GM18909 (cell line): ENCODE results near the gene BCL2L11.

Source experiments
- ATAC-seq: cut with Tn5 transposase; IDR thresholded peaks from one replicate; pipeline ENCODE4 v1.9.1; 2021; ENCODE audit warnings: mild to moderate bottlenecking; ENCODE audit not compliant: unreplicated experiment, poor library complexity

BCL2L11 gene

DNA sequence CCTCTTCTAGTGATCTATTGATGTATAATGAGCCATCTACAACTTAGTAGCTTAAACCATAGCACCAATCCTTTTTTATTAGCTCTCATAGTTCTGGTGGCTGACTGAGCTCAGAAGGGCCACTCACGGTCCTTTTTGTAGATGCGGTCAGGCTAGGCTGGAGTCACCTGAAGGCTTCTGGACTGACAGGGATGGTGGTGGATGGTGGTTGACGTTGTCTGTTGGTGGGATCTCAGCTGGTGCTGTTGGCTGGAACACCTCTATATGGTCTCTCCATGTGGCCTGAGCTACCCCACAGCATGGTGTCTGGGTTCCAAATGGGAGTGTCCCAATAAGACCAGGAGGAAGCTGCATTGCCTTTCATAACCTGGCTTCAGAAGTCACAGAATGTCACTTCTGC is 68.0 kb downstream of the BCL2L11 start:
- ATAC-seq: no peak

DNA sequence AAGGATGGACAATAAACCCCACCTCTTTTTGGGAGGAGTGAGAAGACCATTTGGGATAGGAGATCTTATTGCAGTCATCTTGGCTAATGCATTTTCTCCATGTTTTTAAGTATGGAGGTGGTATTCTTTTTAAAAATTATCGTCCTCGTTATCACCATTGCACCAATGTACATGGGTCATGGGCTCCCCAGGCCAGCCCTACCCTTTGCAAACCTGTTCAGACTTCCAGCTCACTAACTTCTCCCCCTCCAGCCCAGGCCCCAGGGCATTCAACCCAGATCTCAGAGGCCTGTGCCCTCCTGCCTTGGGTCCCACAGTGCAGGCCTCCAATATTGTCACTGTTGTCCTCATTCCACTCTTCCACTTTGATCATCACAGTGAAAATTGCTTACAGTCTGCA is 68.4 kb downstream of the BCL2L11 start:
- no peak for ATAC-seq

DNA sequence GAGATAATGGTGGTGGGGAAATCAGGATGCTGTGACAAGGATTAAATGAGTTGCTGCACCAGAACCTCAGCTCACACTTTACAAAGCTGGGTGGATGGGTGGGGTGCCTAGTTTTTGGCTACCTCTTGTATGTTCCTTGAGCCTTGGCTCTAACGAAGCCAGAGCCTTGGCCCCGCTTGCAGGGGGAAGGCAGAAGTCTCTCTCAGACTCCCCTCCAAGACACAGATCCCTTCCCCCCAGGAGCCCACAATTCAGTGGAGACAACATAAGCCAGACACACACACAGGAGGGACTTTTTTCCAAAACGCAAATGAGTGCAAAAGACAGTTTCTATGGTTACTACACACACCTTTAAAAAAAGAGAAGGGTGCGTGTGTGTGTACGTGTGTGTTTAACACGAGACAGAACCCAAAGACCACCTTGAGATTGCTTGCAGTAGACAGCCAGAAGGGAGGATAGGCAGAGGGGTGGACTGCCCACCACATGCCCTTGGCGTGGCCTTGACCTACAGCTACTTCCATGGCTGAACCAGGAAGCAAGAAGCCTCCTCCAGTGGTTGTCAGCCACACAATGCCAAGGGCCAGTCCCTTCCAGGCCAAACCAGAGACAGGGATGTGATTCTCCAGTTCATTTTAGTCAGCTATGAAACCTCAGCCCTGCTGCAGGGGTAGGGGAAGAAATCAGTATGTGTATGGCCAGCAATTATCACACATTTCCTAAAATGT is 70.3 kb downstream of the BCL2L11 start:
- ATAC-seq: no peak

- no peak for ATAC-seq
Measured at GRCh38 chr2:111191877-111192276, 71.2 kb downstream of the BCL2L11 start.

DNA sequence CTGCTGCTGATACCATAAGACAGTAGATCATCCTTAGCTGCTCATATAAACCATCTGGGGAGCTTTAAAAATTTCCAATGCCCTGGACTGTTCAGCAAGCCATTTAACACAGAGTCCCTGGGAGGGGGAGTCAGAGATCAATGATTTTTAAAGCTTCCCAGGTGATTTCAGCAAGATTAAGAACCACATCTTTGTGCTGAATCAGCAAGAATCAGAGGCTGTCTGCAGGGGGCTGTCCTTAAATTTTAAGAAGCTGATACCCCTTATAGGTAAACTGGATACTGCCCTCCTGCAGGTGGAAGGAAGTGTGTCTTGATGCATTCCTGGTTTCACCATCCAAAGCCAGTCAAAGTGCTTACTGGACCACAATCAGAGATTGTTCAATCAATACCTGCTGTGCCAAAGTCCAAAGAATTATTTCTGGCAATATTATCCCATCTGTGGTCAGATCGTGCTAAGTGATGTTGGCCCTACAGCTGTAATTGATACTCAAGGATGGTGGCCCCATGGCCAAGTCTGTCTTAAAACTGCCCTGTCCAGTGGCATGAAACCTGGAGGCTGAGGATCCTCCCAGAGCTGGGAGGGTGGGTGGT is 72.2 kb downstream of the BCL2L11 start:
- no peak for ATAC-seq

GRCh38 chr2:111194835-111195621 is 74.3 kb downstream of the BCL2L11 start:
- peak; percentile 91 for ATAC-seq

DNA sequence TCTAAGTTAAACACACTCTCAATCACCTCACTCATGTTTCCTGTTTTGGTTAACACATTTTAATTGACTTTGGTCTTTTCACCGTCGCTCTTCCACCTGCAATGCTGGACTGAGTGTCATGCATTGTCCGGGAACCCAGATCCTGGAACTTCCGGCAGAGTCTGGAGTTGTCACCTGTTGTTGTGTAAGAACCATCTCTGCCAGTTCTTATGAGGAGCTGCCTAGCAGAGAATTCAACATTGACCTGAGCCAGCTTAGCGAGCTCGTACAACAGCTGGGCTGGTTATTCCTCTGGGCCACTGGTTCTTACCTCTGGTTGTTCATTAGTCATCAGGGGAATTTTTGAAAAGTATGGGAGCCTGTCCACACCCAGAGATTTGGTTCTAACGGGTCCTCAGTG is 75.7 kb downstream of the BCL2L11 start:
- ATAC-seq: no peak

GRCh38 chr2:111198701-111199100 is 78.0 kb downstream of the BCL2L11 start:
- no peak for ATAC-seq

DNA sequence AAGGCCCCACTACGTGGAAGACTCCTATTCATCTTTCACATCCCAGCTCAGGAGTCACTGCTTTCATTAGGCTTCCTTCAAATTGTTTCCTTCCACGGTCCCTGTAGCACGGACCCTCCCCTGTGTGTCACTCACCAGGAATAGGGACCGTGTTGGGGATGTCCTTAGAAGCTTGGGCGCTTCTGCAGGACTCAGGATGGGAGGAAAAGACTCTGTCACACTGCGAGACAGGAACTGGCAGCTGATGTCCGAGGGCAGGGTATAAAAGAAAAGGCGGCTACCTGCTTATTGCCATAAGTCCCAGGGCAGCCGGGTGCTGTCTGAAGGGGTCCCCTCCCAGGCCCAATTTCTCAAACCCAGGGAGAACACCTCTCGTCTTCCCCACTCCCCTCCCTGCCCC is 79.1 kb downstream of the BCL2L11 start:
- ATAC-seq: no peak

DNA sequence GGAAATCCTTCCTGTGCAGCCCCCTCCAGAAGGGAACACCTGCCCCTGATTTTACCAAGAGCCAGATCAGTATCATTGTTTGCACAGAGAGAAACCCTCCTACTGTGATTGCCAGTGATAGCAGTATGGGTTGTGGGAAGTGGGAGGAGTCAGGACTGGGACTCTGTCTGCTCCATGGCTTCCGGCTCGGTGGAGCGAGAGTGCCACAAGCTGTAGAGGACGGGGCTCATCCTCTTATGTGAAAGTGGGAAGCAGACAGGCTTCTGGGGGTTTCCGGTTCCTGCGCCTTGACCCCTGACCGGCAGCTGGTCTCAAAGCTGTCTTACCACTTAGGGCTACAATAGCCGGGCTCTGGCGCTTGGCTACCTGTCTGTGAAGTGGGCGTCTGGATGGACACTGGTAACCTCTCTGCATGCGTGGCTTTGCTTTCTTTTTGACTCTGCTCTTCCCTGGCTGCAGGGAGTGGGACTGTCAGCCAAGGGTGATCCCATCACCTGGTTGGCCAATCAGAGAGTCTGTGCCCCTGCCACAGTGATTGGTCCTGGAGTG is 79.7 kb downstream of the BCL2L11 start:
- ATAC-seq: no peak

DNA sequence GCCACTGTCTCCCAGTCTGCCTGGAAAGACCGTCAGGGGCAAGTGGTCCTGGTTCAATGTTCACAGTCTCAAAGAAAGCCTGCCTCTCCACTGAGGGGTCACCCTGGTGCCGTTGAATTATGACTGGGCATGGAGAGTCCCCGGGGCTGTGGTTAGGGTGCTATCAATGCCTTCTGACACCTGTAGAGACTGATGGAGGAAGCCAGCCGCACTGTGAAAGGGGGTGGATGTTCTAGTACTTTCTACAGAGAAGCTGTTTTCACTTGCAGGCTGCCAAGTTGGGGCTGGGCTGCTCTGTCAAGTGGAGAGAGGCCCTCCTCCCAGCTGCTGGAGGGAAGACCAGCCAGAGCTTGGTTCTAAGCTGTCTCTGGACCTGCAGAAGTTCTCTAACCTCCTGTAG is 80.5 kb downstream of the BCL2L11 start:
- ATAC-seq: peak; percentile 83

GRCh38 chr2:111202266-111203040 is 81.7 kb downstream of the BCL2L11 start:
- no peak for ATAC-seq

DNA sequence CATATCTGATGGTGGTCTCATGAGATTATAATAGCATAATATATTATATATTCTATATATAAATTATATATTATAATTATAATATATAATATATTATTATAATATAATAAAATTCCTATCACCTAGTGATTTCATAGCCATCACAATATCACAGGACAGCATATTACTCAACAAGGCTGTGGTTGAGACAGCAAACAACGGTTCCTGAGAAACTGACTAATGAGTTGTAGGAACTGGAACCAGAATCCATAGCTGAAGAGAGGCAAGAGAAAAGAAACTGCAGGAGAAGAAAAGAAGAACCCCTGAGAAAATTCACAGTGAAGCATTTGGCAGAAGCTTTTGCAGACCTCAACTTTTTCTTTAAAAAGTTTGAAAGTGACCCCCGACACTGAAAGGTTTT is 84.0 kb downstream of the BCL2L11 start:
- no peak for ATAC-seq

GRCh38 chr2:111205774-111206173 is 85.1 kb downstream of the BCL2L11 start:
- ATAC-seq: no peak

DNA sequence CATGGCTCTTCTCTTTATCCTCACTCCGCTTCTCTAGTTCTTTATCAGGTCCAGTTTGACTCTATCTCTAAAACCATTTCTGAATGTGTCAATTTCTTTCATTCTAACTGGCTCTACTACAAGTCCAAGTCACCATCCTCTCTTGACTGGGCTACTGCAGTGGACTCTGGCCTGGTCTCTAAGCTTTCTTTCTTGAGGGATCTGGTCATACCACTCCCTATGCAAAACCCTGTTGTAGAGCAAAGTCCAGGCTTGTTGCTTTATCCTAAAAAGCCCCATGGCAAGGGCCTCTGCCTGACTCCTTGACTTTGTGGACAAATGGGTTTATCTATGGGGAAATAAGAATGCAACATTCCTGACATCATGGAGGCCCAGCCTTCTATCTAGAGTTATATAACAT is 87.1 kb downstream of the BCL2L11 start:
- ATAC-seq: no peak

GRCh38 chr2:111208639-111209038 is 87.9 kb downstream of the BCL2L11 start:
- ATAC-seq: no peak

- ATAC-seq: peak; percentile 96
Measured at GRCh38 chr2:111209045-111209514, 88.4 kb downstream of the BCL2L11 start.

GRCh38 chr2:111210036-111210435 is 89.3 kb downstream of the BCL2L11 start:
- no peak for ATAC-seq

DNA sequence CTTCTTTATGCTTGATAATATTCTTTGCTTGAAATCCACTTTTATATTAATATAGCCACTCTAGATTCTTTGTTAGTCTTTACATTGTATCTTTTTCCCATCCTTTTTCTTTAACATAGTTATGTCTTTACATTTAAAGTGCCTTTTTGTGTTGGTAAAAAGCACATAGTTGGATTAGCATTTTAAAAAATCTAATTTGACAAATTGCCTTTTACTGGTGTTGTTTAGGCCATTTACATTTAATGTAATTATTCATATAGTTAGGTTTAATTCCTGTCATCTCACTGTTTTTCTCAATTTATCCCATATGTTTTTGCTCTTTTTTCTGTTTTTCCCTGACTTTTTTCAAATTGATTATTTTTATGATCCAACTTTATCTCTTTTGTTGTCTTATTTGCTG is 93.2 kb downstream of the BCL2L11 start:
- ATAC-seq: no peak
